Body of pancreas (tissue), 4 donors: ENCODE measurements around the gene RPTOR. TPM values are rescaled to one million over a fixed set of nuclear protein-coding genes. Genes with fewer than 3 reads are reported as not detected.

Source experiments
- ATAC-seq: fragments of 150-250 bp; one replicate; pipeline ENCODE4 v1.9.1; 2016
- DNase-seq, 4 donors: peaks; one replicate each; pipeline ENCODE4 v3.0.0-alpha.2; 2019
- H3K27ac ChIP-seq, 4 donors: fragments of 200-600 bp; sonication (generic); 1 replicate in 3 of 4; 2 replicates in 1 of 4; pipeline versions ENCODE4 v1.5.1 to v1.6.1; 2016 to 2019; ENCODE audit warnings: mild to moderate bottlenecking in 1 of 4, mixed read lengths in 1 of 4, moderate library complexity in 1 of 4
- H3K27me3 ChIP-seq, 2 donors: fragments of 200-600 bp; sonication (generic); one replicate each; pipeline ENCODE4 v1.6.0; 2016; ENCODE audit warnings: mild to moderate bottlenecking in 1 of 2
- H3K36me3 ChIP-seq, 2 donors: fragments of 200-600 bp; sonication (generic); replicated peaks in 1 of 2; 2 replicates each; pipeline ENCODE4 v1.5.1; 2016; ENCODE audit warnings: low read depth in 2 of 2; ENCODE audit not compliant: insufficient read depth in 1 of 2
- H3K4me1 ChIP-seq: fragments of 200-600 bp; sonication (generic); one replicate; pipeline ENCODE4 v1.6.0; 2016
- H3K4me3 ChIP-seq, 2 donors: fragments of 200-600 bp; sonication (generic); 1 replicate in 1 of 2; 2 replicates in 1 of 2; pipeline ENCODE4 v1.5.1; 2016 to 2019
- H3K9me3 ChIP-seq, 3 donors: fragments of 200-600 bp; sonication (generic); 1 replicate in 2 of 3; 2 replicates in 1 of 3; pipeline ENCODE4 v1.5.1; 2016
- CTCF ChIP-seq, 7 experiments: fragments of 450-650 bp in 4 of 7; fragments of 200-600 bp in 3 of 7; sonication (generic) in 3 of 7; IDR thresholded peaks; one replicate each; pipeline ENCODE4 v1.5.1; 2016 to 2019; ENCODE audit warnings: antibody characterized with exemption in 7 of 7
- POLR2A ChIP-seq, 3 donors: fragments of 450-650 bp; IDR thresholded peaks; one replicate each; pipeline ENCODE4 v1.6.1; 2016; ENCODE audit warnings: antibody characterized with exemption in 3 of 3, mild to moderate bottlenecking in 2 of 3
- WGBS, 2 donors: methylation state at CpG; one replicate each; pipeline ENCODE4 v1.1.5; 2017; 5-methylcytosine and 5-hydroxymethylcytosine counted together
- intact Hi-C: fragments of 100-400 bp; cut with DNase I; formaldehyde crosslinking; loops from one replicate; pipeline ENCODE4 v1.15.1; 2023
- total RNA-seq, 2 donors: library from RNA; depleted of rRNA; stranded (reverse); fragments of >200 nt; gene quantifications; one replicate each; pipeline ENCODE4 v1.1.0, GENCODE V29; 2016

Gene RPTOR
- total RNA-seq, 2 donors from 2014 or later, result 22.3 to 34.3 TPM

GRCh38 chr17:80765241-80765961 is 220.8 kb downstream of the RPTOR start:
- no peaks in the 10 kb centered on the region for H3K36me3 ChIP-seq
- H3K9me3 ChIP-seq, result no peaks in the 10 kb centered on the region
- H3K27ac ChIP-seq, result no peak overlapping the region
- 68 to 82% methylated on average over 18 of the region's 18 CpGs for WGBS, 2 donors
- DNase-seq, result no peak
- H3K4me3 ChIP-seq, result no peak overlapping the region
- no peak for TF ChIP-seq CTCF (IDR thresholded peaks at IDR 0.05)
- TF ChIP-seq POLR2A (IDR thresholded peaks at IDR 0.05), result no peak
- no peaks in the 10 kb centered on the region for H3K4me1 ChIP-seq
- no peaks in the 10 kb centered on the region for H3K27me3 ChIP-seq
- ATAC-seq, result no peak
- intact Hi-C loops, result no loop called here

GRCh38 chr17:80766290-80766855 is 221.7 kb downstream of the RPTOR start:
- H3K4me1 ChIP-seq, result no peaks in the 10 kb centered on the region
- H3K9me3 ChIP-seq, result no peaks in the 10 kb centered on the region
- H3K36me3 ChIP-seq, result no peaks in the 10 kb centered on the region
- no peak for ATAC-seq
- no peak for DNase-seq
- intact Hi-C loops, result no loop called here
- H3K27ac ChIP-seq, result no peak overlapping the region
- 91 to 98% methylated on average over 3 of the region's 3 CpGs for WGBS, 2 donors
- TF ChIP-seq POLR2A (IDR thresholded peaks at IDR 0.05) (no peak), CTCF (IDR thresholded peaks at IDR 0.05) (no peak)
- no peak overlapping the region for H3K4me3 ChIP-seq
- no peaks in the 10 kb centered on the region for H3K27me3 ChIP-seq

GRCh38 chr17:80768389-80768788 is 223.8 kb downstream of the RPTOR start:
- no peak overlapping the region for H3K27ac ChIP-seq
- H3K9me3 ChIP-seq, result no peaks in the 10 kb centered on the region
- 73% methylated on average over 6 of the region's 6 CpGs for WGBS, 2 donors
- no peaks in the 10 kb centered on the region for H3K27me3 ChIP-seq
- H3K36me3 ChIP-seq, result no peaks in the 10 kb centered on the region
- H3K4me3 ChIP-seq, result no peak overlapping the region
- TF ChIP-seq POLR2A (IDR thresholded peaks at IDR 0.05) (no peak), CTCF (IDR thresholded peaks at IDR 0.05) (no peak)
- no peaks in the 10 kb centered on the region for H3K4me1 ChIP-seq
- DNase-seq, result no peak
- intact Hi-C loops, result no loop called here
- no peak for ATAC-seq

GRCh38 chr17:80768936-80769335 is 224.3 kb downstream of the RPTOR start:
- Histone ChIP-seq H3K27ac (no peak overlapping the region), H3K9me3 (no peaks in the 10 kb centered on the region), H3K4me1 (no peaks in the 10 kb centered on the region), H3K27me3 (no peaks in the 10 kb centered on the region), H3K4me3 (no peak overlapping the region), H3K36me3 (no peaks in the 10 kb centered on the region)
- no peak for ATAC-seq
- no peak for DNase-seq
- WGBS, 2 donors, result 94% methylated on average over 10 of the region's 10 CpGs
- intact Hi-C loops, result no loop called here
- TF ChIP-seq POLR2A (IDR thresholded peaks at IDR 0.05) (no peak), CTCF (IDR thresholded peaks at IDR 0.05) (no peak)

GRCh38 chr17:80769516-80769915 is 224.9 kb downstream of the RPTOR start:
- Histone ChIP-seq H3K27ac (no peak overlapping the region), H3K27me3 (no peaks in the 10 kb centered on the region), H3K36me3 (no peaks in the 10 kb centered on the region), H3K9me3 (no peaks in the 10 kb centered on the region), H3K4me3 (no peak overlapping the region), H3K4me1 (no peaks in the 10 kb centered on the region)
- ATAC-seq, result no peak
- DNase-seq, result no peak
- 93 to 94% methylated on average over 10 of the region's 10 CpGs for WGBS, 2 donors
- intact Hi-C loops, result no loop called here
- no peak for TF ChIP-seq CTCF (IDR thresholded peaks at IDR 0.05)
- no peak for TF ChIP-seq POLR2A (IDR thresholded peaks at IDR 0.05)
